HG03175 (cell line): Measurements from ENCODE around the gene ARHGAP28.

ENCODE experiments used
- ATAC-seq: cut with Tn5 transposase; IDR thresholded peaks from one replicate; pipeline ENCODE4 v1.9.1; 2021; ENCODE audit warnings: mild to moderate bottlenecking, moderate library complexity; ENCODE audit not compliant: unreplicated experiment

The ARHGAP28 gene

DNA sequence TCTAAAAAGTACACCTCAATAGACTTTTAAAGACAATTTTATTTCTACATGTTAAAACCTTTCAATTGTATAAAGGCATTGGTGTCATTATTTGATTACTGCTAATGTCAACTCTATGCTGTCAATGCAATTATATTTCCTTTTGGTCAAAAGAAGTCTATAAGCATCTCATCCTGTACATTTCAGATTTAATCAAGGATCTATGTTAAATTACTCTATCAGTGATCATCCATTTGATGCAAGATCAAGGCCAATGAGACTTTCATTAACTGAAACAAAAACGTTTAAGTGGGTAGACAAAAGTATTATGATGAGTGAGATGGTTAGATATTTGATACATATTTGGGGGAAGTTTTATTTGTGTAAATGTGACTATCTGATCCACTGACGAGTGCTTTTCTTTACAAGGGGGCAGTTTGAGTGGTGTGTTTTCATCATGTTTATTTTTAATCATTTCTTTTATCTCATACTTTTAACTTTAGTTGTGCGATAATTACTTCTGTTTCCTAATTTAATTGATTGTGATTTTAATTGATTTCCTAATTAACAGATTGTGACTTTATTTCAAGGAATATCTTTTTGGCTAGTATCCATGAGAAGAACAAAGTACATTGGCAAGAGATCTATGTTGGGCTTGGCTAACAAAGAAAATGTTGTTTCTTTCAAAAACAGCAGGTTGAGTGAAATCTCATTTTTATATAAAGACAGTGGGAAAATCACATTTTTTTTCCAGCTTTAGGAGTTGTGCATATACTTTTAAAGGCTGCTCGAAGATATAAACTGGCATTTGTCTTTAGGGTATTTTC lies 1.1 kb downstream of the ARHGAP28 start:
- no peak for ATAC-seq

DNA sequence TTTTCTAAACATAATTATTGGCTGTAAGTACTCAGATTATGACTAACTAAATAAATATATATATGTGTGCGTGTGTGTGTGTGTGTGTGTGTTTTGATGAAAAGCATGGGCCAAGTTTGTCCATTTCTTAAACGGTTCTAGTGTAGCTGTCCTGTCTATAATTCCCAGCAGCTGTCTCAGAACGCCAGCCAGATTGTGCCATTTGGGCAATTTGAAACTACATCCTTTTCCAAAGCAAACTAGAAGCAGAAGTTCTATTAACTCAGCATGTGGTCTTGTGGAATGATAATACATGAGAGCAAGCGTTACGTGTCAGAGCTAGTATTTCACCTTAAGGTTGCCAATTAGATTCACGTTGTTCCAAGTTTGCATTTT lies 1.7 kb downstream of the ARHGAP28 start:
- ATAC-seq, result no peak

DNA sequence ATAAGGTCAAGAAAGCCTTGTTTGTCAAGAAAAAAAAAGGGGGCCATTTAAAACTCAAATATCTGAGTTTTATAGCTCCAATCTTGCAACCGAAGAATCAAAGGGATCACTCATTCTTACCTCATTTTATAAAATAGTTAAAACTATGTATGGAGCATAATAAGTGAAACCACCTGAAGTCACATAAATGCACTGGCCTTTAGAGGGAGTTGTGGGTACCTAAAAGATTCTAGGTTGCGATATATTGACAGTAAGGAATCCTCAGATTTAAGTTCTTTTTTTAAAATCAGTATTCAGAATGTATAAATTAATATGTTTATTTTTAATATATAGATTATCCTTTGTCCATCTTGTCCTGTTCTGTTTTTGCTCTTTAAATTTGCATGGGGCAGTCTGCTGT lies 3.4 kb downstream of the ARHGAP28 start:
- ATAC-seq, result no peak

DNA sequence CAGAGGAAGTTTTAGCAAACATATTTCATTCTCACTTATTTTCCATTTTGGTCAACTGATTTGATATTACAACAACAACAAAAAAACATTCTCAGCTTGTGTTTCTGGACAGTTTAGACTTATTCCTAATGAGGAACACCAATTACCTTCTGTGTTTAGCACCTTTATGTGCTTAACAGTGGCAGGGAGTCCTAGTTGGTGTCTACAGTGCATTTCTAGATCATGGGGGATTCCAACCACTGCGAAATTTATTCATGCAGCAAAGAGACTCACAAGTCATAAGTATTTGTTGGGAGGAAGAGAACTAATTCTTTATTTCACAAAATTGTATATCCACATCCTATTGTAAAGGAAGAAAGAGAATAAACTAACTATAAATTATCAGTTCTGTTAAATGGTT lies 4.2 kb downstream of the ARHGAP28 start:
- no peak for ATAC-seq

DNA sequence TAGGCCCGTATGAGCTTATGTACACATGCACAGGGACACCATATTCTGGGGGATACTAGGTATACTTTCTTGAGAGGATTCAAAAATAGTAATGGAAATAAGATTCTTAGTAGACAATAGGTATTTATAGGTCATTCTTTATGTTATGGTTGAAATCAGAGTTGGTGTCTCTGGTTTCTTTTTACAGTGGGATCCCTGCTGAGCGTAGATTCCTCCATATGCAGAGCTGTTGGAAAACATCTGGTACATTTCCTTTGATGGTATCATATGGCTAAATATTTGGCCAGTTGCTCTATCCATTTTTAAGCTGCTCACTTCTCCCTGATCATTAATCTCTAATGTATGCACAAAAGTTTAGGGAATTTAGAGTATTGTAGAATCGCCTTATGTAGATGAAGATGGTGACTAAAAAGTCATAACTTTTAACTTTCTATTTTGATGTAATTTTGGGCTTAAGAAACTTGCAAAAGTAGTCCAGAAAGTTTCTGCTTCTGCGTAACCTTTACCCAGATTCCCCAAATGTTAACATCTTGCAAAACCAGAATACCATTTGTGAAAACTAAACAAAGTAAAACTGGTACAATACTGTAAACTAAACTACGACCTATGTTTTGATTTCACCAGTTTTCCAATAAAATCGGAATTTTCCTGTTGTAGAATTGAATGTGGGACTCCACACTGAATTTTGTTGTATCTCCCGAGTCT lies 5.4 kb downstream of the ARHGAP28 start:
- no peak for ATAC-seq

DNA sequence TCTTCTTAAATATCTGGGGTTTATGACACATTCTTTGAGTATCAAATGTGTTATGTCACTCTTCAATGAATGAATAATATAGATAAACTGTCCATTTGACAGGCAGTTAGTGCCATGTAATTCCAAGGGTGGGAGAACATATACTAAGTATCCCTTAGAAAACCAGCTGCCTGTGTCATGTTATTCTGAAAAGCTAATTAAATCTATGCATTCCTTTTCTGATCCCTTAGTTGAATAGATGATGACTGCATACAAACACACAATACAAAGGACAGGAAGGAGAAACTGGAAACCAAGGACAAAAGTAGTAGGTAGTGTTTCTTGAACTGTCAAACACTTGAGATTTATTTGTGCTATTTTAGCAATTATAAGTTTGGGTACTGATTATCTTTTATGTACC lies 8.3 kb downstream of the ARHGAP28 start:
- ATAC-seq, result no peak

DNA sequence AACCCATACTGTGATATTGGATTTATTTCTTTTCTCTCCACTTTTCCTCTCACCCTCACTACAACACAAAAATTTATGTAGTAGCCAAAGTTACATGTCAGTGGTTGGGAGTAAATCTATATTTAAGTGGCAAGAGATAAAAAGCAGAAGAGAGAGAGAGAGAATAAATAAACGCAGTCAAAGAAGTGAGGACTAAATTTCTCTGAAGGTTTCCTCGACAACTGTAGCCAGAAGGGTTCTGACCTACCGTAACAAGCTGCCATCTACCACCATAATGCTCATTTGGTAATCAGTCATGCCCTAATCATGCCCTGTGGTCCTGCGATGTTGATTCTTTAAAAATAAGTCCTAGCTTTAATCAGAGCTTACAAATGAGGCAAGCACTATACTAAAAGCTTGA lies 9.1 kb downstream of the ARHGAP28 start:
- ATAC-seq, result no peak

DNA sequence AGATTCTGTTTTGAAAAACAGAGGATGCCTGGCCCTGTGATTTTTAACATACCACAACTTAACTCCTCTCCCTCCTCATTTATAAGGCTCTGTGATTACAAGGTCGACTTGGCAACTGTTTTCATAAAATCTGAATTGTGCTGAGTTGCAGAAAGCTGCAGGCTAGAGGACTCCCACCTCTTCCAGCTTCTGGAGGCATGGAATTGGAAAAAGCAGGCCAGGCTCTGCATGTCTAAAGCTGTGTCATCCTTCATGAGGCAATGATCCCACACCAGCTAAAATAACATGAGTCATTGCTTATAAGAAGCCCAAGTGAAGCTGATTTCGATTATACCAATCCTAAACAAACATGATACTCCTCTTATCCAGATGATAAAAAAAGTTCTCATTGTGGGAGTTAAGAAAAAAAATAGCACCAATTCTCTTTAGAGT lies 11.7 kb downstream of the ARHGAP28 start:
- ATAC-seq, result no peak

DNA sequence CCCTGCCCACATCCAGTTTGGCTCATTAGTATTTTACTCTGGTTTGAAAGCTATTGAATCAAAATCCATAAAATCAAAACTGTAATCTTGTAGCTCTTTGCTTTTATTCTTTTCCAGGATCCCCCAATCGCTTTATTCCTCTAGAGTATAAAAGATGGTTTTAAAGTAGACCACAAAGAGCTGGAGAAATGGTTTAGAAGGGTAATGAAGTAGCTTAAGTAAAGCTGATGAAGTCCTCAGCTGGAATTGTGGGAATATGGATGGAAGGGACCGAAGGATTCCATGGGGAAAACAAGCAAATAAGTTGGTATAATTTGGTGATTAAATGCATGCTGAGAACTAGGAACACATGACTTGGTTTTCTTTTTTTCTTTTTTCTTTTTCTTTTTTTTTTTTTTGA lies 12.3 kb downstream of the ARHGAP28 start:
- no peak for ATAC-seq

DNA sequence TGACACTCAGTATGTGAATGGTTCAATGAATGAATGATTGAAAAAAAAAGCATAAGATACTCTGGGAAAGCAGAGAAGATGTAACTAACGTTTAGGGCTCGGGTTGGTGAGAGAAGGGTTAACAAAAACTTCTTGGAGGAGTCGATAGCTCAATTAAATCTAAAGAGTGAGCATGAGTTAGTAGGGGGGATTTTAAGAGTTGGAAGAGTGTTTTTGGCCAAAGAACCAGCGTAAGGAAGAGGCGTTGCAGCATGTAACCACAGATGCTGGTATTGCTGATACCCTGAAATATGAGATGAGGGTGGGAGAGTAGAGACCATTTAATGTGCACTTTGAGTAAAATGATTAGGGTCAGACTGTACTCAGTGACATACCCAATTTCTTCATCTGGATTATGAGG lies 14.5 kb downstream of the ARHGAP28 start:
- no peak for ATAC-seq

DNA sequence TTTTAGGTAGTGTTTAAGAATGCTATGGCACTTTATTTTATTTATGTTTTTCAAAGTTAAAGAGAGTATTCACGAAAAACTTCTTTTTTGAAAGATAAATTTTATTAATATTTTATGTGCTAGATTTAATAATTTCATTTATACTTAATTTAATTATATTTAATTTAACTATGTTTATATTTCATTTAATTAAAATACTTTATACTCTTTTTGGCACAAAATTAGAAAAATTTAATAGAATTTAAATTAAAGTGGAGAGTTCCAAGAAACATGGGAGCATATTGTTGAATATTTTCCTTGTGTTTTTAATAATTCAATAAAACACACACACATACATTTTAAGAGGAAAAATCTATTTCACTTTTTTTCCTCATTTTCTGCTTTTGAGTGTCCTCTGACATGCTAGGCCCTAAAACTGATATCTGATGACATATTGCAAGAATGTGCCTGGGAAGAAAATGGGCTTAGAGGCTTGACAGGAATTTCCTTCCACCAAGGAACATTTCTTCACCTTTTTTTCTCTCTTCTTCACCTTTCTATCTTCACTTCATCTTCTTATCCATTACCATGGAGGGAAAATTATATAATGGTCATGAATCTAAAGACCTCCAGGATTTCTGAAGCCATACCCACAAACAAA lies 15.4 kb downstream of the ARHGAP28 start:
- ATAC-seq, result no peak

DNA sequence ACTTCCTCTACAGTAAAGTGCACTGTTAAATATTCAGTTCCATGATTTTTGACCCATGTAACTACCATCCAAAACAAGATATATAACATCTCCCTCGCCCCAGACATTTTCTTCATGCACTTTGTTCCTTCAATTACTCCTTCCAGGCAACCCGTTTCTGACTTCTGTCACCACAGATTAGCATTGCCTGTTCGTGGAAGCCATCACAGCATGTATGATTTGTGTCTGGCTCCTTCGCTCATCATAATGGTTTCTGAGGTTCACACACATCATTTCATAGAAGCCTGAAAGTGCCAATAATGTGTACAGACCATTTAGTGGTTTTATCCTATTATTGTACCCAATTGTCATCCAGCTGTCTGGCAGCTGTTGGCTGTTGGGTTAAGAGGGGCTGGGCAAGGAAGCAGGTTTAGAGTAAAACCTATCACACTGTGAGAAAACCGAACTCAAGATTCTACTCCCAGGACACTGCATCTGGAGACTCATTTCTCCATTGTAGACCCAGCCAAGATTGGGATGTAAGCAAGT lies 16.1 kb downstream of the ARHGAP28 start:
- ATAC-seq, result no peak

DNA sequence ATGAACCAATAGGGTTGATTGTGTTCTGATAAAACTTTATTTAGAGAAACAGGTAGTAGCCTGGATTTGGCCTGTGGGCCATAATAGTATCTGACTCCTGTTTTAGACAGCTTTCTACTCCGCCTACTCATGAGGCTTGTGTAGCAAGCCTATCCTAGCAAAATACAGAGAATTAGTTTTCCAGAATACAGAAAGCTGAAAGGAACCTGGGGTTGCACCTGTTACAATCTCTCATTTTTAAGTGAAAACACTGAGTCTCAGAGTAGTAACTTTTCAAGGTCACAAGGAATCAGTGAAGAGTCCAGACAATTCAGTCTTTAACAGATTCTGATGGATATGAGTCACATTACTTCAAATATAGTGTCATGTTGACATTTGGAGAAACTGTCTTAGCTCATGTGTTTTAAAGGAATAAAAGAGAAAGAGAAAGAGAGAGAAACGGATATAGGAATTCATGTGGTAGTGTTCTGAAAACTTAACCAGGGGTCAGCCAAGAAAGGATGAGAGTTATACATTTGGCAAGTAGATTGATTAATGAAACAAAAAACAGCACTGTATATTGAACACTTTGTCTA lies 17.0 kb downstream of the ARHGAP28 start:
- ATAC-seq, result no peak

DNA sequence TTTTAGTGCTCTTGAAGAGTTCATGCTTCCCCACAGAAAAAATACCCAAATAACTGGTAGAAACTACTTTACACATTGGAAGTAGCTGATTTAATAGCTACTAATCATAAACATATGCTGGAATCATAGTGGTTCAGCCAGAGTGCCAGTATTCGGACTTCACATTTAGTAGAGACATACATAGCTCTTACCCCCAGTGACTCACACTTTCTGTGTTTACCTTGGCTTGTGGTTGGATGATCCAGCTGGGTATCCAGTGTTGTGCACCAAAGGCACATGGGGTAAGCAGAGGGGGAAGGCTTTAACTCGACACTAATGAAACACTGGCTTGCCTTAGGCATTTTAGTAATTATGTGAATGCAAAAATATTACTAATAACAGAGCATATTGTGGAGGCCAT lies 18.1 kb downstream of the ARHGAP28 start:
- no peak for ATAC-seq

DNA sequence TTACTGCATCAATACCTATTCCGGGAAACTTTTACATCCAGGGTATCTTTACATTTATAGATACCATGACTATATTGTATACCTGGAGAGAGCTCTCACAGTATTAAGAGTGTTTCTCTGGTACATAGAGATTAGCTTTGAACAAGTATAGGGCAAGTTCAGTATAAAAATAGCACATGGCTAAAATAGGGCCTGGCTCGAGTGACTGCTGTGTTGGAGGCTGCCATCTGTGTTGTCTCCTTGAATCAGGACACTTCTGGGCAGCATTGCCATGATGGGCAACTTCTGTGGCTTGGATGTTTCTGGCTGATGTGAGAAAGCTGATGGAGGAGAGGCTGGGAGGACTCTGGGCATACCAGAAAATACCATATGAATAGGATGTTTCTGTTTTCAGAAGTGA lies 18.7 kb downstream of the ARHGAP28 start:
- ATAC-seq, result no peak

DNA sequence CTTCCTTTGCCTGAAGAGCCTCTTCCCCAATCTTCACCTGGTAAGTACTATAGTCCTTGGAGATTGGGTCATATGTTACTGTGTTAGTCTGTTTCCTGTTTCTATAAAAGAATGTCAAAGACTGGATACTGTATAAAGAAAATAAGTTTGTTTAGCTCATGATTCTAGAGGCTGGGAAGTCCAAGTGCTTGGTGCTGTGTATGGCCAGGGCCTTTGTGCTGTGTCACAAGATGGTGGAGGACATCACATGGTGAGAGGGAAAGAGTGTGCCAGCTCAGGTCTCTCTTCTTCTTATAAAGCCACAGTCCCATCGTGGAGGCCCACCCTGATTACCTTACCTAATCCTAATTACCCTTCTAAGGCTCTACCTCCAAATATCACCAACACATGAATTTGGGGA lies 20.9 kb downstream of the ARHGAP28 start:
- ATAC-seq, result no peak

DNA sequence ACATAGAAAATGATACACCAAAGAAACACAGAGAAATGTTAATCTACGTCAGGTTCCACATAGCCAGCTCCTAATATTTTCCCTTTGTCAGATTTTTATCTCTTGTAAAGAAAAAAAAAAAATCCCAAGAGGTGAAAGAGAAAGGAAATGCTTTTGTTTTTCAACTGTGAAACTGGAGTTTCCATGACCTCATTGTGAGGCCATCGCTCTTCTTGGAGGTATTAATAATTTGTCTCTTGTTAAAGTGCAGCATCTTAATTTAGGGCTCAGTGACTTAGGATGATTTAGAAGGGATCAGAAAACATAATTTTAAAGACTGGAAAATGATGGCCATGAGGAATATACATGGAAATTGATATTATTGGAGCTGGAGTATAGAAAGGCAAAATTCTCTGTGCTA lies 21.7 kb downstream of the ARHGAP28 start:
- no peak for ATAC-seq

DNA sequence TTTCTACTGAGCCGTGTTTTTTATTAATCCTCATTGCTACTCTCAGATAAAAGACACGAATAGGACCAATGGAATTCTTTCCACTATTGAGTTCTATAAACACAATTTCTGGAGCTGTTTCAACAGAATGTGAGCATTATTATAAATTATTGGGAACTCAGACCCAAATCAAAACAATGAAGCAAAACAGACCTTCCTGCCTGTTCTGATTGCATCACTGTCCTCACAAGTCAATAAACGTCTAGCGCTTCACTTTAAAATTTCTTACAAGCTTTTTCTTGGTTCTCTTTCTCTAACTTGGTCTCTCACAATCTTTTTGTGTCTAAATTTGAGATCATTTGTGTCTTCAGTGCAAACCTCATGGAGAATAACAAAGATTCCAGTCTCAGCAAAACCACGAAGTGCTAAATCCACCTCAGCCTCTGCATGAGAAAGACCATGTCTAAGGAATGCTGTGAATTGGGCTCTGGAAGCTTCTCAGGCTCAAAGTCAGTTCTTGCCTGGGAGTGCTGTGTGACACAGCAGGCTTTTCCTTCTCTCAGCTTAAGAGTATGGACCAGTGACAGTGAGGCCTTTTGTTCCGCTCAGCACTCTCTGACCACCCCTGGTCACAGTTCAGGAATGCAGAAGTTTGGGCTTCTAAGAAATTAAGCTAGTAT lies 22.8 kb downstream of the ARHGAP28 start:
- no peak for ATAC-seq

DNA sequence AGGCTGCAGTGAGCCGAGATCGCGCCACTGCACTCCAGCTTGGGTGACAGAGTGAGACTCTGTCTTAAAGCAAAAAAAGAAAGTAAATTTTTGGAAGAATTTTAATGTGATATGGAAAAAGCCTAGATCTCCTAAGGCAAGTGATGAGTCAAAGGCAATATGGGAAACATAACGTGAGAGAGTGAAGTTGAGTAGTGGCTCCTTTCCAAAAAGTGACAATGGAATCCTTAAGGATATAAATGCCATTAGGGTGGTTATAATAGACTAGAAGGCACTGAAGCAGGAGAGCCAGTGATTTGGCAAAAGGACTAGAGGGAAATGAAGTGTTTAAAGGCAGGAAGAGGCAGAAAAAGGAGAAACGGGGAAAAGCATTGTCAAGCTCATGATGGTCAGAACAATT lies 25.6 kb downstream of the ARHGAP28 start:
- no peak for ATAC-seq

DNA sequence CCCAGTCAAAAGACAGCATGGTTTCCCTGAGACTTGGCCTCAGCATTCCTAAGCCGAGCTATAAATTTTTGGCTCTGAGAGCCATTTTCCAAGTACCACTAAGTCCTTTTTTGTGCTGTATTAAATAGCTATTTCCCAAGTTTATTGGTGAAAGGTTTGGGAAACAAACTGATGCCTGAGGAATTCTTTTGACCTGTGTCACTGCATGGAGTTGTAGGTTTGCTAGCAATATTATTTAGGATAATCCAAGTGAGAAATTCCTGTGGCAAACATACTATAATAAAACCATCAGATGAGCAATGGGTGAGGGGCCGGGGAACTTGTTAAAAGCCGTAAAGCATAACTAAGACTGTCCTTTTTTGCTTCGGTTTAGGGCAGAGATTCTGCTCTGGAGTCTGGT lies 28.4 kb downstream of the ARHGAP28 start:
- ATAC-seq, result no peak

DNA sequence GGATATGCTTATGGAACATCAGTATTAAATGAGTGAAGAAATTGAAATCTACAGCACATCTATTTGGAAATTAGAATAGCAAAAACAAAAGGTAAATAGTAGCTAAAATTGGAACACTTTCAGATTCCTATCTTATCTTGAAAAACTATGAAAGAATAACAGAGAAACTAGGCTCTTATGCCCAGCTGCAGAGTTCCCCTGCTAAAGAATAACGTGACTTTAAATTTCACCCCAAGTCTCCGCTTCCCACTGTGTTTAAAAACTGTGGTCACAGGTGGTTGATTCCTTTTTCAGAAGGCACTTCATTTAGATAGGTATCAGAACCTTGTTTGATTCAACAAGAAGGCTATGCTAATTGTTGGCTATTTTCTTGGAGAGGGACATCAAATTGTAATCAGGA lies 30.1 kb downstream of the ARHGAP28 start:
- no peak for ATAC-seq
